HG02938 (cell line): ENCODE measurements around the gene ROR1.
"Not testable (repeated sequence)": the region's sequence is repeated elsewhere in the genome, so short reads cannot be mapped to it uniquely, and the experiment has no call there.

ENCODE experiments used
- ATAC-seq: cut with Tn5 transposase; IDR thresholded peaks from one replicate; pipeline ENCODE4 v1.9.1; 2021; ENCODE audit warnings: mild to moderate bottlenecking, moderate library complexity; ENCODE audit not compliant: unreplicated experiment

The ROR1 gene

DNA sequence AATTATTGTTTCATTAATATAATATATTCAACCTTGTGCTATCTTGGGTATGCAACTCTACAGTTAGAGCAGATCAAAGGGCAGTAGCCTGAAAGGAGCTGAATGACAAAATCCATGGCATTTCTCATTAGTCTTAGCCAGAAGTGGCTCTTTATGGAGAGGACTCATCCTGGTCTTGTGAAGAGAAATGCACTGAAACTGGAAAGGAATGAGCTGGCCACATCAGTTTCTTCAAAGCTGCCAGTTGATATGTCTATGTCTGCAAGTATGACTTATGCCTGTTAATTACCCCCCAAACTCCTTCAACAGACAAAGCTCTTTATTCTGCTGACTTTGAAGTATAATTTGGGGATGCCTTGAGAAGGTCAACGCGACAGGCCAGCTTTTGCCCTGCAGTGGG lies 310.6 kb downstream of the ROR1 start:
- no peak for ATAC-seq

- ATAC-seq = no peak
These were observed 314.0 kb downstream of the ROR1 start for GRCh38 chr1:64087768-64088167.

- no peak for ATAC-seq
These were observed 316.6 kb downstream of the ROR1 start for GRCh38 chr1:64090436-64090835.

- no peak for ATAC-seq
These were observed 319.1 kb downstream of the ROR1 start for GRCh38 chr1:64092851-64093371.

DNA sequence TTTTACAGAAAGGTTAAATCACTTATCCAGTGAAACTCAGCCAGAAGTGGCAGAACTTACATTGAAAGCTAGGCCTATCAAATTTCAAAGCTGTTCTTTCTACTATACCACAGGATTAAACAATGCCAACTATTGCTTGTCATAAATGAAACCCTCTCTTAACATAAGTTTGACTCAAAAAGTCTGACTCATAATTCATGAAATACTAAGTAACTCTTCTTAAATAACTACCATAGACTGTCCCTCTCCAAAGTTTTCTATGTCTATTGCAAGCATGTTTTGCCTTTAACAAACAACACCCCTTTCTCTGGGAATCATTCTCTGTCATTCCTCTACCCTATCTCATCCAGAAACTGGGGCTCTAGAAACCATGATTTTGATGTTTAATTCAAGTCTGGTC lies 320.1 kb downstream of the ROR1 start:
- no peak for ATAC-seq

GRCh38 chr1:64095832-64096231 lies 322.0 kb downstream of the ROR1 start:
- no peak for ATAC-seq

- no peak for ATAC-seq
These were observed 324.0 kb downstream of the ROR1 start for GRCh38 chr1:64097859-64098258.

- no peak for ATAC-seq
These were observed 324.6 kb downstream of the ROR1 start for GRCh38 chr1:64098436-64098835.

- ATAC-seq = no peak
These were observed 325.2 kb downstream of the ROR1 start for GRCh38 chr1:64098846-64099582.

GRCh38 chr1:64100791-64101190 lies 327.0 kb downstream of the ROR1 start:
- no peak for ATAC-seq

DNA sequence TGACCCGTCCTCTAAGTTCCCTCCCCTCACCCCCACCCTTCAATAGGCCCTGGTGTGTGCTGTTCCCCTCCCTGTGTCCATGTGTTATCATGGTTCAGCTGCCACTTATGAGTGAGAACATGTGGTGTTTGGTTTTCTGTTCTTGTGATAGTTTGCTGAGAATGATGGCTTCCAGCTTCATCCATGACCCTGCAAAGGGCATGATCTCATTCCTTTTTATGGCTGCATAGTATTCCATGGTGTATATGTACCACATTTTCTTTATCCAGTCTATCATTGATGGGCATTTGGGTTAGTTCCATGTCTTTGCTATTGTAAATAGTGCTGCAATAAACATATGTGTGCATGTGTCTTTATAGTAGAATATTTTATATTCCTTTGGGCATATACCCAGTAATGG lies 330.8 kb downstream of the ROR1 start:
- not testable (repeated sequence) for ATAC-seq

- no peak for ATAC-seq
These were observed 333.3 kb downstream of the ROR1 start for GRCh38 chr1:64107118-64107519.

GRCh38 chr1:64107632-64108031 lies 333.8 kb downstream of the ROR1 start:
- no peak for ATAC-seq

DNA sequence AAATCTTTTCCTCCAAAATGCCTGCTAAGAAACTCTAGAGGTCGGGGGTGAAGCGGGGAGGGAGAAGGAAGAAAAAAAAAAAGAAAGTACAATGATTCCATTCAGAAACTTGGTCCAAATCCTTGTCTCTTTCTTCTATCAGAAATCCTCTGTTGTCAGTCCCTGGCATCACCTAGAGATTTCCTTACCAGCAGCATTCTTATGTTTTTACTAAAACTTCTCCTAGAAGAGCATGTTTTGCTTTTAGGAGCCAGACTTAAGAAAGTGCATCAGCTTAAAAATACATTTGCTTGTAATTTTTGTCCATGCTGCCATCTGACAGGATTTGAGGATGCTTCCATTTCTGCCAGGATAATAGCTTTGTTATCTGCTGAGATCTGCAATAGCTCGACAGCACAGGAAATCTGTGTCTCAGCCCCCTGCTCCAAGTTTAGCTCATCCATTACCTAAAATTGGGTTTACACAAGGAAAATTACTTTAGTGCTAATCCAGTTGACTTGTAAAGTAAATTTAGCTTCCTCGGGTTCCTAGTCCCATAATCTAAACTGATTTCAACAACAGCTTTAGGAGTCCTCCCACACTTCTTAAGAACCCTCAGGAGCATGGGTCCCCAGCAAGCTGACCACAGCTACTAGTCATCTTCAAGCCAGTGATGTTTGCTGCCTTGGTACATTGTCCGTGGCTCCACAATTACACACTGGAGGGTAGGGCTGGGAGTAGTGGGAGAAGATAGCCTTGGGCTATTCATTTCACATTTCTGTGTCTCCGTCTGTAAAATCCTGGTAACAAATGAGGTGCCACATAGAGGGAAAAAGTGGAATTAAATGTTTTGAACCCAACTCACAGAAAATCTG lies 337.3 kb downstream of the ROR1 start:
- no peak for ATAC-seq

- ATAC-seq = no peak
These were observed 338.0 kb downstream of the ROR1 start for GRCh38 chr1:64111787-64112186.

DNA sequence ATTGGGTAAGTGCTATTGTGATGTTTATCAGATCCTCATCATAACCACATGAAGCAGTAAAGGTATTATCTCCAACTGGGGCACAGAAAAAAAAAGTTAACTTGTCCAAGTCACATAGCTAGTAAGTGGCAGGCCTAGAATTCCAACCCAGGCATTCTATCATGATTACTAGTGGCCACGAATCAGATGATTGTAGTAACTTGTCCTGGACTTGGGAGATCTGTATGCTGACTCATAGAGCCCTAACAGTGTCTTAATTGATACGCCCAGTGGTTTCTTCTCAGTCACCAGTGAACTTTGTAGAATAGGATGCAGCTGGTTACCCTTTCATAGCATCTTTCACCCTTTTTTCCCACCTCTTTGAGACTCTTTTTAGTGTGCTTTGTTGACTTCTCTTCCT lies 338.5 kb downstream of the ROR1 start:
- ATAC-seq = no peak

GRCh38 chr1:64114012-64114525 lies 340.3 kb downstream of the ROR1 start:
- ATAC-seq = no peak

- ATAC-seq = no peak
These were observed 342.7 kb downstream of the ROR1 start for GRCh38 chr1:64116537-64116936.

DNA sequence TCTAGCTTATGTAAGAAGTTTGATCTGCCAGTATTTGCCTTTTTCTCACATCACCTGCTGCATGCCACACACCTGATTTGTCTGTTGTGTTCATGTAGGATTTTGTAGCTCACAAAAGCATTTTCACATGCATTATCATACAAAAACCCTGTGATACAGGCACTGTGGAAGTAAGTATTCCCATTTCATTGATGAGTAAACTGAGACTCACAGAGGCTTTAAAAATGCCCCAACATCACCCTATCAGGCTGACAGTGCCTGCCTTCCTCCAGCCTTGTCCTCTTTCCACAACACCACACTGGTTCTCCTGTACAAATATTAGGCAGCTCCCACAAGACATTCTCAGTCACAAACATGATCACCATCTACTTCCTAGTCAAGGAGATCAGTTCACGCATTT lies 343.7 kb downstream of the ROR1 start:
- ATAC-seq = no peak

- ATAC-seq = no peak
These were observed 348.1 kb downstream of the ROR1 start for GRCh38 chr1:64121766-64122385.

GRCh38 chr1:64122588-64122987 lies 348.8 kb downstream of the ROR1 start:
- no peak for ATAC-seq
